Transverse colon (tissue), 4 donors: ENCODE results near the gene PARS2.

Experiments used
- CTCF ChIP-seq, 5 experiments: fragments of 200-600 bp in 3 of 5; fragments of 450-650 bp in 2 of 5; sonication (generic) in 3 of 5; IDR thresholded peaks; 1 replicate in 2 of 5; 2 replicates in 3 of 5; pipeline ENCODE4 v1.5.1; 2016 to 2017; ENCODE audit warnings: antibody characterized with exemption in 5 of 5, inconsistent platforms in 3 of 5, mild to moderate bottlenecking in 2 of 5, moderate library complexity in 1 of 5
- POLR2A ChIP-seq: fragments of 450-650 bp; IDR thresholded peaks from one replicate; pipeline ENCODE4 v1.6.1; 2016; ENCODE audit warnings: antibody characterized with exemption, mild to moderate bottlenecking, moderate library complexity
- POLR2AphosphoS5 ChIP-seq, 3 donors: sonication (generic); formaldehyde crosslinking; IDR thresholded peaks; one replicate each; pipeline ENCODE4 v1.6.1; 2016; ENCODE audit warnings: antibody characterized with exemption in 3 of 3

- TF ChIP-seq POLR2A: no peak
- no peak for TF ChIP-seq CTCF (IDR thresholded peaks at IDR 0.05)
- peak in 2 of 3 donors; percentile 26 to 74 for TF ChIP-seq POLR2AphosphoS5 (IDR thresholded peaks at IDR 0.05)
Observed at GRCh38 chr1:54795841-54796468, 31.6 kb upstream of the PARS2 start.
